Measurements from ENCODE around the gene CCDC12.

The CCDC12 gene

DNA sequence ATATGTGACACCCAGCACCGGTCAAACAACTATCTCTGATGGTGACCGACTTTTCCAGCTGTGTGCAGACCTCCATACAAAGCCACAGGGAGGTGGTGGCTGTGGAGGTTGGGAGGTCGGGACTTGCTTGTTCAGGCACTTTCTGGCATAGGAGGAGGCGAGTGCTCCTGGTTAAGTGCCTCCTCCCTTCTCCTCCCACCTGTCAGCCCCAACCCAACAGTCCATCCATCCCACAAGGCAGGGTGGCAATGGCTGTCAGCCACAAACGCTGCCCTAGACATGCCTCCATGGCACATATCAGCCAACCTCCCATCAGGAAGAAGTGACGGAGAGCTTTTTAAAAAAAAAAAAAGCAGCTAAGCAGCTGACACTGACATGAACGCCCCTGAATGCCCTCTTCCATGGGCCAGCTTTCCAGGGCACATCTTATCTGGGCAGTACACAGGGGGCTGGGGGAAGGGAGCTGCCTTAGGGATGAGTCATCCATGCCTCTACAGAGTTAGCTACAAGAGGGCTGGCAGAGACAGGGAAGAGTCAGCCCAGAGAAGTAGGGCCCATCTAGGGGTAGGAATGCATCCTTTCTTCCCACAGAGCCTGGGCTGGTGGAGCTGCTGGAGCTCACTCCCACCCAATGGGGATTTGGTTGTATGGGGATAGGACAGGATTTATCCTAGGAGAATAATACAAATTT lies 41.2 kb downstream of the CCDC12 start:
- DNase-seq = peak; percentile 66

DNA sequence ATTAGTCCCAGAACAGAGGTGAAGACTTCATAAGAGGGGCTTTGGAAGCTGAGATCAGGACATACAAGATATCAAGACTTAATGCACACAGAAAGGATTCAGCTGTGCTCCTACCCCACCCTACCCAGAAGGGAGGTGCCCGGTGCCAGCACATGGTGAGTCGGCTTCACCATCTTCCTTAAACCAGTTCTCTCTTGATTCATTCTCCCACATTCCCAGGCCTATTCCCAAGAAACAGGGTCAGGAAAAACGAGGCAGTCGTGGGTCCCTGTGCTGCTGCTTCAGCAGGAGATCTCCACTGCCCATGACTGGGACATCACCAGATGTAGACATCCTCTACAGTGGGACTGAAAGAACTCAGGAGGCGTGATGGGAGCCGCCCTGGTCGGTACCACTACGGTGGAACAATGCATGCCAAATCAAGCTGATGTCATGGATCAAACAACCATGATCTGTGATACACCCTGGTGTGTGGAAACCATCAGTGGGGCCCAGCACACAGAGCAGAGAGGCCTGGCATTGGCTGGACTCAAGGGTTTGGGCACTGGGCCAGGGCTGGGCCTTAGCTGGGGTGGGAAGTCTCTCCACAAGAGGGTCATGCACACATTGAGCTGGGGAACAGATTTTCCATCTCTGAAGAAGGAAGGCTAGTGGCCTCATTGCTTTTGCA lies 41.9 kb downstream of the CCDC12 start:
- DNase-seq = peak; percentile 3

DNA sequence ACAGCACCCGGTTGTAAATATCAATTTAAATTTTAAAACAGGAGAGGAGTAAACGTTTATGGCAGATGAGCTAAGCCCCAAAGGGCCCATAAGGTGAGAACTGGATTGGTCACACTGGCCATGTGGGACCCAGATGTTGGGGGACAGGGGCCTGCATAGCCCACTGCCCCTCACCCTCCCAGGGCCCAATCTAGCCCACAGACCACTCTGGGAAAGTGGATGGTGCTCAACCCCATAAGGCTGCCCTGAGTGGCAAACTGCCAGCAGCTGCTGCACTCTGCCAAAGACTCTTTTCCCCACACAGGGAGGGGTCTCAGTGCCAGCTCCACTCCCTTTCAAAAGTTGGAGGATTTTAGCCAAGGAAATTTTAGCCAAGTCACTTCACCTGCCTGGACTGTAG lies 42.5 kb downstream of the CCDC12 start:
- no peak for DNase-seq

DNA sequence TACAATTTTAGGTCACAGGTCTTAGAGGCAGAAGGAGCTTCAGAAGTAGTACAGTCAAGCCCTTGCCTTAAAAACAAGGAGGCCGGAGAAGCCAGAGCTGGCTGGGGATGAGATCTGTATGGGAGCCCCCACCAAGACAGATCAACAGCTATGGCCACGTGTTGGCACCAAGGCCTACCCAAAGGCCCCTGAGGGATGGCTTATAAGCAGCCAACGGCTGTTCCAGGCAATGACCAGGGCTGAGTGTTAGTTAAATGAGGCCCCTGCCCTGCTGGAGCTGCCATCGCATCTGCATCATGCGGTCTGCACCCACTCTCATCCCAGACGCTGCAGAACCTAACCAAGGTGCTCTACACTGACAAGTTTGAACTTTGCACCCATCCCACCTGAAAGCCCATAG lies 43.3 kb downstream of the CCDC12 start:
- no peak for DNase-seq

DNA sequence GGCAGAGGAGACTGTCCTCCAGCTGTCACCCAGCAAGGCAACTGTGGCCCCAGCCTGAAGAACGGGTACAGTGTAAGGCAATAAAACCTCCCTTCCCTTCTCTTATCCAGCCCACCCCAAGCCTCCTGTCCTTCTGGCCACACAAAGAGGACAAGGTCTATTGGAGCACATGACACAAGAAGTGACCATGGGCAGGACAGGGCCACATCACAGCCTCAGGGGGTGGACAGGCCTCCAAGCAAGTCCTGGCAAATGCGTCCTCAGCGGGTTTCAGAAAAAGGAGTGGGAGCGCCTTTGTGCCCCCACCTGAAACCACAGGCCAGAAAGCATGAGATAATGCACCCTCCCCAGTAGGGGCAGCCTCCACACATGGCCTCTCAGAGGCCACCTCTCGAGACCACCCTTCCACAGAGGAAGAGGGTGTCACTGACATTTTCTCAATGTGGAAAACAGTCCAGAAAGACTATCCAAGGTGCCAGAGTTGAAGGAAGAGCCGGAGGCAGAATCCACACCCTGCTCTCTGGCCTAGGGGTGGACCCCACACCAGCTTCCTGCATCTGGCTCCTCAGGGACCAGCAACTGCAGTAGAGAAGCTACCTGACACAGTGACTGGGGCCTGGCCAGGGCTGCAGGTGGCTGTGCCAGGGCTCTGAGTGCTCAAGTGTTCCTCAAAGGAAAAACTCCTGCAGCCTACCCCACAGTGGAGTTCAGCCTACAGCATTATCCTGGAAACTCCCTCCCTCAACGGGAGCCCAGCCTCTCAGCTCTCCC lies 43.9 kb downstream of the CCDC12 start:
- DNase-seq = no peak

DNA sequence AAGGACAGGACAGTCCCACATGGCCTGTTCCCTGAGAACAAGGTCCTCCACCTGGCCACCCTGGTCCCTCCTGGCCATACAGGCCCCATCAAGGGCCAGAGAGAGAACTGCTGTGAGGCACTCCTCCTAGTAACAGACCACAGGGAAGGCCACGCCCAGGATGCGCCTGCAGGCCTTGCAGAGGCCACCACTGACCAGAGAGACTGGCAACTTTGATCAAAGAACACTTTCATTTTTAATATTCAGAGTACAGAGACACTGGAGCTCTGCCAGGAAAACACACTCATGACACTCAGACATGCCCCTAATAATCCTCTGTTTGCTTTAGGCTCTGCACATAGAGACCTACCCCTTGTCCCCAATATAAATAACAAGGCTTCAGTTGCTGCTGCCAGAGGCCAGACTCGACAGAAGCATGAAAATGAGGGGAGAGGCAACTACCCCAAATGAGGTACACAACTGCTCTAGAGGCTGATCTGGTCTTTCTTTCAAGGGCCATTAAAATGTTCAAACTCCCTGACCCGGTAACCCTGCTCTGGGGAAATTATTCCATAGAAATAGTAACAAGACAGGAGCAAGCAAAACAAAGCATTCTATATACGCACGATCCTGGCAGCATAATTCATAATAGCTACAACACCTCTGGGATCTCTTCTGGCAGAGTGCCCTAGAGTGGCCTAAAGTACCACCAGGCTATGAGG lies 44.8 kb downstream of the CCDC12 start:
- peak; percentile 58 for DNase-seq

DNA sequence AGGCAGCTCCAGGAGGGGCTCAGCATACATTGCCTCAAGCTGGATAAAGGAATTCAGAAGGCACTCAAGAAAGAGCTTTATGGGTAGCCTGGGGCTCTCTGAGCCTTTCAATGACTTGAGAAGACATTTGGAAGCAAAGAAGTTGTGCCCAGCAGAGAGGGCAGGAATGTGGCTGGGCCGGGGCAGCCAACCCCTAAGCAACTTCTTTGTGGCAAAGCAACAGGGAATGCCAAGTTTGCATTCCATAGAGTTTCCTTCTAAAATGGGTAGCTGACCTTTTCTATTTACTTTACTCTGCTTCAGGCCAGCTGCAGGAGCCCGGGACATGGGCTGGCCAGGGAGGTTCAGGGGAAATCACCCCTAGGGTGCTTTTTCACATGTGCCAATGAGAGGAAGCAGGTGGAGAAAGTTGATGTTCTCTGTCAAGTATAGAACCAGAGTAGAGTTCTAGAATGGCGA lies 45.6 kb downstream of the CCDC12 start:
- DNase-seq = no peak

DNA sequence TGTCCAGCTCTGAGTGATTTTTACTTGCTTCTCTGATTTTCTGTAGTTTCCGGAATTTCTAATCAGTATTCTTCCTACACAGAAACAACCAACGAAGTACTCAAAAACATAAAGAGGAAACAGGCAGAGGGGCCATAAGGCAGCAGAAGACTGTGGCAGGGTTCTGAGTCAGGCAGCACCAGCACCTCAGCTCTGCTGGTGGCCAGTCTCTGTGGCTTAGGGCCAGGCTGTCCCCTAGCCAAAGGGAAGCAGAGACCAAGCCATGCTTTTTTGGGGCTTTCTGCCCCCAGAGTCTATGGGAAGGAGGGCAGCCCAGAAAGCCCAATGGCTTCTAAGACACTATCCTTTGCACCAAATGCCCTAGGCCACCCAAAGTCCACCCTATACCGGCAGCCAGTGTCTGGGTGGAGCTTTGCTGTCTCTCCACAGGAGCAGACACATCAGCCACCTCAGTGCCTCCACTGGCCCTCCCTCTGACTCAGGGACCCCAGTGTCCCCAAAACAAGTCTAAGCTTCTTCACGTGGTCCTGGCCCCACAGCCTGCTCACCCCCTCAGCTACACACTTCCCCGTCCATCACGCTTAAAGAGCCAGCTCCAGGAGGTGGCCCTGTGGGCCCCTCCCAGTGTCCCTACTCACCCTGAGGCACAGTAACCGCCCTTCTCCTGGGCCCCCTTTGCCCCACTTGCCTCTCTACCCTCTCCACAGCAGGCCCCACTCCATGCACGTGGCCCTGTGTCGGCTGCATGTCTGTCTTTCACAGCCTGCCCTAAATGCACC lies 46.2 kb downstream of the CCDC12 start:
- no peak for DNase-seq

DNA sequence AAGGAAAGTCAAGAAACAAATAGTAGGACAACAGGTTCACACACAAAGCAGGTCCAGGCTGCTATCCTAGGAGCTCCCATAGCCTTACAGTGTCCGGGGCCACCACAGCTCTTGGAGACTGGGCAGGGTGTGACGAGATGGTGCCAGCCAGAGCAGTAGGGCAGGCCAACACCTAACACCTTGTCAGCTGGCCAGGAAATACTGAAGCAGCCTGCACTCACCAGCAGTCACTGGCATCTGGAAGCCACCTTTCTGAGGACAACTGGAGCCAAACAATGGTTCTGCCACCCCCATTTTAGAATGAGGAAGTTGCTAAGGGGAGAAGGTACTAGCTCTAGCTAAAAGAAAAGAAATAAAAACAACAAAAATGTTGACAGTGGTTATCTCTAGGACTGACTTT lies 47.2 kb downstream of the CCDC12 start:
- DNase-seq = no peak

DNA sequence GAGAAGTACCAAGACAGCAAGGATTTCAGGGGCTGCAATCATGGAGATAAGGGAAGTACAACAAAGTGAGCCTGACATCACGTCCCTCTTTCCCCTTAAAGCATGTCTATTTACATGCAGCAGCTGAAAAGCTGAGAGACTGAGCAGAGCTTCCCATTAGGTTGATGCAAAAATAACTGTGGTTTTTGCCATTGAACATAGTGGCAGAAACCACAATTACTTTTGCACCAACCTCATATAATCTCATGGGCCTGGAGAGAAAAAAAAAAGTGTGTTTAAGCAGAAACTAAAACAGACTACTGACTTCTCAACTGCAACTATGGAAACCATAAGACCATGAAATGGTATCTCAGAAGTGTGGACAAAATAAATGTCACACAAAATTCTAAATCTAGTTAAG lies 48.3 kb downstream of the CCDC12 start:
- DNase-seq = no peak

DNA sequence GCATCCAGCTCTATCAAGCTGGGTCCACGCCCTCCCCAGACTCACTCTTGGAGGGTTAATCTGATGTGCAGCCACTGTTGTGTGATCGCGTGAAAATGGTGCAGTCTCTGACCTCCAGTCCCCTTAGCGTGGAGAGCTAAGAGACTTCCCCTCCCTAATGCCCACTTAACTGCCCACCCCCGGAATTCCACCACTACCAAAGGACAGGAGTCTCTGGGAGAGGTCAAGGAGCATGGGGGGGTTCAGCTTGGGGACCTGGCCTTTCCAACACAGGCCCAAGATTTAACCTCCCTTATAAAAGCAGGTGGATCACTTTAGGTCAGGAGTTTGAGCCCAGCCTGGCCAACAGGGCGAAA lies 48.8 kb downstream of the CCDC12 start:
- no peak for DNase-seq

DNA sequence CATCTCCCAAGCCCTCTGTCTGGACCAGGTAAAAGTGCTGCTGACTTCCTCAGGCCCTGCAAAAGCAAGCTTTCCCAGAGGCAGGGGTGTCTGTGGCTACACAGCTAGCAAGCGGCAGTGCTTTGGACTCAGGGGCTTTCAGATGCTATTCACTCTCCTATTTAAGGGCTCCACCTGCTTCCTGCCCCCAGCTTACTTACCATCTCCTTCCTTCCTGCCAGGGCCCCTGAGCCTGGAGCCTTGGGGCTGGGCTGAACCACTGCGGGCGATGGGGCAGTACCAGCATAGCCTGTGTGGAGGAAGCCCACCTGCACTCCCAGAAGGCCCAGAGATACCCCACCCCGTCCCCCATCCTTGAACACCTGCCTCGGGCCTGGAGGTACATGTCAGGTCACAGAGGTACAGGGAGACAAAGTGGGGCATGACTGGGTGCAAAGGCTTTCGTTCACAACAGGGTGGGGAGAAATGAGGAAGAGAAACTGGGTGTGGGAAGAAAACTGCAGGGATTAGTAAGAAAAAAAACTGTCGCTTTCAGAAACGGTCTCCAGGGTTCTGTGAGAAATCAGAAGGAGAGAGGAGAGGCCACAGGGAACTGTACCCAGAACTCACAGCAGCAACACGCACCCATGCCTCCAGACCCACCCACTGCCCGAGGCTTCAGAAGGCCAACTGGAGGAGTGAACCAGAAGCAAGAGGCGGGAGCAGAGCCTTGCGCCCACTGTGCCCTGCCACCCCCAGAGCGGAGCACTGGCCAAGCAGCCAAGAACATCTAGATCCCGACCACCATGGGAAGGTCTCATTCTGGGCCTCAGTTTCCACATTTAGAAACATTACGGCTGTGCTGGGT lies 49.5 kb downstream of the CCDC12 start:
- no peak for DNase-seq

DNA sequence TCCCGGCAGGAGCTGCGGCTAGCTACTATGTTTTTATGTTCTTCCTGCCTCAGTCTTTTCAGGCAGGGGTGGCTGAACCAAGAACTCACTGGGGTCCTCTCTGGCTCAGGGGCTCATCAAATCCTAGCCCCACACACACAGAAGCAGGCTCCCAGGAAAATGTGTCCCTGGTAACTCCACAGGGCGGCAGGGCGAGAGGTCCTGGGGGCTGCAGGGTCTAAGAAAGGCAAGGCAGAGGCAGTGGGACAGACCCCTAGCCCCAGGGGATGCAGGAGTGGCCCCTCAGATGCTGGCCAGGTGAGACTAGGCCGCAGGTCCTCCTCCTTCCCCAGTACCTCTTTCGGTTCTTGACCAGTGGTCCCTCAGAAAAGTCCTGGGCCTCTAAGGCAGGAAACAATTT lies 50.1 kb downstream of the CCDC12 start:
- no peak for DNase-seq

DNA sequence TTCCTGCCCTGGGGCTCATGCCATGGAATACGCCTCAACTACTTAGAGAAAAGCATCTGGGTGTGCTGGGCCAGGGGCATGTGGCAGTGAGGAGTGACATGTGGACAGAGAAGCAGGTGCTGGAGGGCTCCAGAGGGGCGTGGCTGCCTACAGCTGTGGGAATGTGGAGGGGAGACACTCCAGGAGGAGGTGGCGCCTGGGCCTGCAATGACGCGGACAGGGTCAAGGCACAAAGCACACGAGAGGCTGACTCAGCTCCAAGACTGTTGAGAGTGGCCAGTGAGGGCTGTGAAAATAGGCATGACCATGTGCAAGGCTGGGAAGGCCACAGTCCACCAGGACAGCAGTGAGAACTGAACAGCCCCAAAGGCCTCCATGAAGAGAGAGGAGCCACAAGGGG lies 50.5 kb downstream of the CCDC12 start:
- peak; percentile 37 for DNase-seq

DNA sequence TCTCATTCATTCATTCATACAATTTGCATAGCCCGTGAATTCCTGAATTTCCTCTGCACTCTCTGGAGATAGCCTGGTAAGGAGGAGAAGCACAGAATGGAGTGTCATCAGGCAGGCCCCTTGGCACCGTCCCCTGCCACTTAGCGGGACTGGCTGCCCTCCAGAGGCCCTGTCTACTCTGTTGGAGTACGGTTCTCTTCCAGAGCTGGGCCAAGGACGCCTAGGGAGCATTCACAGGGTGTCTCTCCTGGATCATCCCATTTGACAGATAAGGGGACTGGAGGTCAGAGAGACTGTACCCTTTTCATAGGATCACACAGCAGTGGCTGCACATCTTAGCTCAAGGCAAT lies 51.0 kb downstream of the CCDC12 start:
- DNase-seq = no peak

DNA sequence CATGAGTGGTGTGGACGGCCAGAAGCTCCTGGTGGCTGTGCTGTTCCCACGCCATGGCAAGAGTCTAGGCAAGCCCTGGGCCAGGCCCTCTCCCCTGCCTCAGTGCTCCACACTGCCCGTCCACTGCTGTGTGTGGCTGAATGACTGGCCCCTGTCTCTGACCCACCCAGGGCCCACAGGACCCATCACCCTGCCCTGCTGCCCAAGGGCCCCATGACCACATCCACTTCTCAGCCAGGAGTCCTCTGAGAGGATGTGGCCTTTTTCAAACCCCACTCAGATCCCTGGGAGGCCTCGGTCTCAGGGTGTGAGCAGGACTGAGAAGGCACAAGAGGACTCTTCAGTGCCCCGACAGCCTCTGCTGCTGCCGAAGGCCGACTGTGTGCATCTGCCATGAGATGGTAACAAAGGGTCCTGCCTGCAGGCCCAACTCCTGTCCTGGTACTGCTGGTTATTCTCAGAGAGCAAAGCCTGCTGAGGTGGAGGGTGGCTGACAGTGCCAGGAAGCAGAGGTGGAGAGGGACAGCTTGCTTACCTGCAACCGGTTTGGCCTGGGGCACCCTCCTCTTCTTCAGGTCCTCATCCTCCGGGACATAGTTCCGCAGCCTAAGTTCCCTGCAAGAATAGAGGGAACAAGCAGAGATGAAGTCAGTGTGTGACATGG lies 51.5 kb downstream of the CCDC12 start:
- DNase-seq = no peak

DNA sequence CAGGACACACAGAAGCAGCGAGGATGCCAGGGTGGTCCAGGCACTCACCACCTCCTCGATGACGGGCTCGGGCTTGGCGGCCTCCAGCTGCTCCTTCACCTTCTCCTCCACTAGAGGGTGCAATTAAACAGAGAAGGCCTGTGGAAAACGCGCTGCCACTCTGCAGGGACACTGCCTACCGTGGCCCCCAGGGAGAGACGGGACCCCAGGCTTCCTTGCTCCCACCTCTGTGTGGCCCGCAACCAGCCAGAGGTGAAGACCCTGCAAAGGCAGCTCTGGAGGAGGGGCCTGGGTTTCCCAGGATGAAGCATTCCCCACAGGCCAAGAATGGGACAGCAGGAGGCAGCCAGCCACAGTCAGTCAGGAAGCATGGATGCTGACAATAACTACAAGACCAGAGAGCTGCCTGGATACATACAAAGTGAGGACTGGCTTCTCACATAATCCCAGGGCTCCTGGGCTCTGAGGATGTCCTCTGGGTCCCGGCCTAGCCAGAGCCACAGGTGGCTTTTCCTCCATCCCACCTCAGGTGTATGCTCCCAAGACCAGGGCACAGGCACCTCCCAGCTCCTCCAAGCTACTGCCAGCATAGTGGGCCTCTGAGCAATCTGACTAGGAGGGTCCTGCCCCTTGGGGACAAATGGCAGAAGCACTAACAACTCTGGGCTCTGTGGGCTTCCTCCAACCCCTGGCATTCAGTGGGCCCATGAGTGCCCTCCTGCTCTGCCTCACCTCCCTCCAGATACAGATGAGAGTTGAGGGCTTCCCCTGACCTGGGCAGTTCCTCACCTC lies 52.8 kb downstream of the CCDC12 start:
- peak; percentile 30 for DNase-seq

DNA sequence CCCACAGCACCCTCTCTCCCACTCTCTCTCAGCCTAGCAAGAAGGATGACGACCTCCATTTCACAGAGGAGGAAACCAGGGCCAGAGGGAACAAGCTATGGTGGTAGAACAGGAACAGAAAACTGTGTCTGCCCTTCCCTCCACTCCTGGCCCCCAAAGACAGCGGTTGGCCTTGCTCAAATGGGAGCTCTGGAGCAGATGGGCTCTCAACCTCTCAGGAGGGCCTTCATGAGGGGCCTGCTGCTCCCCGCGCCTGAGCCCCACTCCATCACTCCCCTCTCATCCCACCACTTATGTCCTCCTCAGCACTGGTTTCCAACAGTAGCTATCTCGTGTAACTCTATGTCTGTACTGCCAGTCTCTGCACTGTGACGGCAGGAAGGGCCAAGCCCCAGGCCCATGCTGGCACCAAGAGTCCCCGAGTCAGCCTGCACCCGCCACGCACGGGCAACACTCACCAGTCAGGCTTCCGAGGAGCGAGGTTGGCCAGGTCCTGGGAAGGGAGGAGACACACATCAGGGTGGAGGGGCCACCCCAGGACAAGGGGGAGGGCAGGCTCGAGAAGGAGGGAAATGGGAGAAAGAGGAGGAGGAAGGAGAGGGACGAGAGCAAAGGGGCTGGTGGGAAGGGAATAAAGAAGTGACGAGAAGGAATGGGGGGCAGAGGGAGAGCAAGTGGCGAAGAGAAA lies 53.5 kb downstream of the CCDC12 start:
- DNase-seq = no peak

DNA sequence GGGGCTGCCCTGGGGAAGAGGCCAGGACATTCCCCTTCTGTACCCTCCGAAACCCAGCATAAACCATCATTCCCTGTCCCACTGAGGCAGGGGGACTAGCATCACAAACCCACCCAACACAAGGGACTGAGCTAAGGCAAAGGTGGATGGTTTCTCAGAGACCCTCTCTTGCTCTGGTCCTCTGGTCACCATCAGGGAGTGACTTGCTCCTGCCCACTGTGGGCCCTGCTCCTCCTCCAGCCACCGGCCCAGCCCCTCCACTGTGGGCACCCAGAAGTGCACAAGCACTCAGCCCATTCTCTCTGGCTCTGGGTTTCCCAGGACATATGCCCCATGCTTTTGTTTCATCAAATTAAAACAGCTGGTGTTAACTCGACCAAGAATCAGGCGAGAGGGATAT lies 54.1 kb downstream of the CCDC12 start:
- DNase-seq = no peak

DNA sequence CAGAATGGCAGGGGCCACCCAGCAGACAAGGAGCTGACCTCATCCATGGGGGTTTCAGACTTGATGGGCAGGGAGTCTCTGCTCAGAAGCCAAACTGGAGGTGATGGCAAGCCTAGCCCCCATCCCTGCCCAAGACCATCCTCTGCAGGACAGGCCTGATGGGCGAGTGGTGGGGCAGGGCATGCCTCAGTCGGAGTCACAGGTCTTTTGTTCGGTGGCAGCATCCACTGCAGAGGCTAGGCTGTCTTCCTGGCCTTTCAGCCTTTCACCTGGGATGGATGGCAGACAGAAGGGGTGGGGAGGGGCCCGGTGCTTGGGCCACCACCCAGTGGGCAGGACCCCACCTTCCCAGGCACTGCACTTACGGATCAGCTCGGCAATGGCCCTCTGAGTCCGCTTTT lies 54.7 kb downstream of the CCDC12 start:
- no peak for DNase-seq
